HG02678 (cell line): ENCODE measurements around the gene RABAC1.

Experiments
- ATAC-seq: cut with Tn5 transposase; IDR thresholded peaks from one replicate; pipeline ENCODE4 v1.9.1; 2021; ENCODE audit warnings: mild to moderate bottlenecking, moderate library complexity; ENCODE audit not compliant: unreplicated experiment

The RABAC1 gene

GRCh38 chr19:41929536-41930071 is 29.5 kb downstream of the RABAC1 start:
- no peak for ATAC-seq

GRCh38 chr19:41928754-41929535 is 30.2 kb downstream of the RABAC1 start:
- no peak for ATAC-seq

GRCh38 chr19:41928221-41928683 is 30.9 kb downstream of the RABAC1 start, which contains the start of gene ERFL:
ERFL (minus strand) TSS chr19:41928449; CDS start chr19:41912919, 15,530 bp downstream.
- no peak for ATAC-seq

- ATAC-seq, result no peak
Observed at GRCh38 chr19:41927497-41928192, 31.5 kb downstream of the RABAC1 start.

- ATAC-seq, result no peak
Observed at GRCh38 chr19:41926763-41927496, 32.2 kb downstream of the RABAC1 start.

GRCh38 chr19:41926028-41926762 is 32.9 kb downstream of the RABAC1 start:
- no peak for ATAC-seq

GRCh38 chr19:41925208-41926003 is 33.7 kb downstream of the RABAC1 start:
- no peak for ATAC-seq

GRCh38 chr19:41924151-41925145 is 34.7 kb downstream of the RABAC1 start:
- no peak for ATAC-seq

- no peak for ATAC-seq
Observed at GRCh38 chr19:41923045-41923788, 35.9 kb downstream of the RABAC1 start.

GRCh38 chr19:41922585-41922984 is 36.5 kb downstream of the RABAC1 start:
- no peak for ATAC-seq

GRCh38 chr19:41921577-41922576 is 37.2 kb downstream of the RABAC1 start:
- ATAC-seq, result no peak

- ATAC-seq, result no peak
Observed at GRCh38 chr19:41920882-41921576, 38.1 kb downstream of the RABAC1 start.

- no peak for ATAC-seq
Observed at GRCh38 chr19:41919948-41920712, 39.0 kb downstream of the RABAC1 start.

- no peak for ATAC-seq
Observed at GRCh38 chr19:41918653-41919244, 40.4 kb downstream of the RABAC1 start.

- no peak for ATAC-seq
Observed at GRCh38 chr19:41918095-41918494, 41.0 kb downstream of the RABAC1 start.
